OCI-LY1 (cell line): ENCODE results near the gene ARAP1.

ENCODE experiments used
- H2AFZ ChIP-seq: fragments of 200-600 bp; sonication (generic), shearing (Covaris generic); 2 replicates; pipeline ENCODE4 v1.6.0; 2014; ENCODE audit warnings: antibody characterized with exemption, mild to moderate bottlenecking, low read length
- H3F3A ChIP-seq: fragments of 200-600 bp; sonication (generic), shearing (Covaris generic); 2 replicates; pipeline ENCODE4 v1.6.0; 2014; ENCODE audit warnings: mild to moderate bottlenecking, antibody characterized with exemption, low read length, moderate library complexity; ENCODE audit not compliant: insufficient read depth
- H3K27ac ChIP-seq: fragments of 200-600 bp; sonication (generic); 2 replicates; pipeline ENCODE4 v1.5.1; 2014; ENCODE audit warnings: low read length, mixed run types, mild to moderate bottlenecking, low read depth; ENCODE audit not compliant: poor library complexity, severe bottlenecking
- H3K27me3 ChIP-seq: fragments of 200-600 bp; sonication (generic); 2 replicates; pipeline ENCODE4 v1.6.0; 2014; ENCODE audit warnings: antibody characterized with exemption, mild to moderate bottlenecking, low read length, moderate library complexity; ENCODE audit not compliant: insufficient read depth
- H3K36me3 ChIP-seq: fragments of 200-600 bp; sonication (generic); 2 replicates; pipeline ENCODE4 v1.6.1; 2014; ENCODE audit warnings: mild to moderate bottlenecking, antibody characterized with exemption, low read length, moderate library complexity, mixed read lengths; ENCODE audit not compliant: insufficient read depth
- H3K4me1 ChIP-seq: fragments of 200-600 bp; sonication (generic); 2 replicates; pipeline ENCODE4 v1.5.1; 2014; ENCODE audit warnings: mild to moderate bottlenecking, low read length, moderate library complexity; ENCODE audit not compliant: insufficient read depth, severe bottlenecking
- H3K4me2 ChIP-seq: fragments of 200-600 bp; sonication (generic), shearing (Covaris generic); 2 replicates; pipeline ENCODE4 v1.6.1; 2014; ENCODE audit warnings: low read length
- H3K4me3 ChIP-seq: fragments of 200-600 bp; sonication (generic); 2 replicates; pipeline ENCODE4 v1.5.1; 2014; ENCODE audit warnings: low read length, low read depth, mild to moderate bottlenecking, mixed read lengths; ENCODE audit not compliant: poor library complexity, severe bottlenecking
- H3K79me2 ChIP-seq: fragments of 200-600 bp; shearing (Covaris generic); 2 replicates; pipeline ENCODE4 v1.6.1; 2016; ENCODE audit warnings: mixed run types, low read length, mixed read lengths; ENCODE audit not compliant: insufficient read depth
- H3K9ac ChIP-seq: fragments of 200-600 bp; sonication (generic), shearing (Covaris generic); 2 replicates; pipeline ENCODE4 v1.6.1; 2014; ENCODE audit warnings: mild to moderate bottlenecking, low read length, mixed read lengths
- H3K9me2 ChIP-seq: fragments of 200-600 bp; sonication (generic), shearing (Covaris generic); 2 replicates; pipeline ENCODE4 v1.6.1; 2014; ENCODE audit warnings: low read depth, mild to moderate bottlenecking, low read length, mixed read lengths
- H3K9me3 ChIP-seq: fragments of 200-600 bp; shearing (Covaris generic); 2 replicates; pipeline ENCODE4 v1.6.1; 2014; ENCODE audit warnings: low read length, mixed read lengths
- H4K20me1 ChIP-seq: fragments of 200-600 bp; sonication (generic), shearing (Covaris generic); 2 replicates; pipeline ENCODE4 v1.6.0; 2016; ENCODE audit warnings: mild to moderate bottlenecking, low read length; ENCODE audit not compliant: insufficient read depth
- EZH2 ChIP-seq: fragments of 200-600 bp; sonication (generic), shearing (Covaris generic); IDR thresholded peaks from 2 replicates; pipeline ENCODE4 v1.8.0; 2017; ENCODE audit warnings: borderline replicate concordance, mixed run types, mild to moderate bottlenecking, antibody characterized with exemption, low read length, moderate library complexity, mixed read lengths
- TF ChIP-seq, protein P1 (sequence below): fragments of 200-600 bp; sonication (generic), shearing (Covaris generic); IDR thresholded peaks from 2 replicates; pipeline ENCODE4 v1.5.1; 2017; ENCODE audit warnings: mild to moderate bottlenecking, antibody characterized with exemption, low read length, moderate library complexity, mixed read lengths

The ARAP1 gene

DNA sequence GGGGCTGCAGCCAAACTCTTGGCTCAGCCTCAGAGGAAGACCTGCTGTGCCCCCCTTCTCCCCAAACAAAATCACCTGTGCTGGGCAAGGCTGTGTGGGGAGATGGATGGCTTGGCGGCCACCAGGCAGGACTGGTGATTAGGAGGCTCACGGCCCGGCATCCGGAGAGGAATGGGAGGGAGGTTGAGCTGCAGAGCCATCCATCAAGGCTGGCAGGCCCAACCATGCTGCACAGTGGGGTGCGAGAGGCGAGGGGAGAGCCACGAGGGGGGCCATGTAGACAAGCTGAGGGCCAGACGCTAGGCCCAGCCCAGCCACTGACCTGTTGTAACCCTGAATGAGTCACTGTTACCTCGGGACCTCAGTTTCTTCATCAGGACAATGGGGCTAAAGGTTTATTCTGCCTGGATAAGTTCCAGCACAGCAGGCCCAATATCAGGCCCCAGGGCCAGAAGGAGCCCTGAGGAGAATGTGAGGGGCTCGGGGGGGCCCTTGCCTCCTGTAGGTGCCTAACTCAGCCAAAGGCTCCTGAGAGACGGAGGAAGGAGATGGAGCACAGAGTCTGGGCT lies 96.2 kb downstream of the ARAP1 start:
- H3K4me2 ChIP-seq, result no peak overlapping the region
- no peaks in the 10 kb centered on the region for H3K9me3 ChIP-seq
- H3K4me3 ChIP-seq, result no peak overlapping the region
- no peaks in the 10 kb centered on the region for H3K79me2 ChIP-seq
- H3K9ac ChIP-seq, result no peak overlapping the region
- no peaks in the 10 kb centered on the region for H3K9me2 ChIP-seq
- H3K36me3 ChIP-seq, result no peaks in the 10 kb centered on the region
- no peaks in the 10 kb centered on the region for H4K20me1 ChIP-seq
- 0 out of 2 replicates have a peak, but pooled peaks cover 4% of the 10 kb centered on the region for H3K27me3 ChIP-seq
- TF ChIP-seq EZH2, result no peak
- TF ChIP-seq, protein P1, sequence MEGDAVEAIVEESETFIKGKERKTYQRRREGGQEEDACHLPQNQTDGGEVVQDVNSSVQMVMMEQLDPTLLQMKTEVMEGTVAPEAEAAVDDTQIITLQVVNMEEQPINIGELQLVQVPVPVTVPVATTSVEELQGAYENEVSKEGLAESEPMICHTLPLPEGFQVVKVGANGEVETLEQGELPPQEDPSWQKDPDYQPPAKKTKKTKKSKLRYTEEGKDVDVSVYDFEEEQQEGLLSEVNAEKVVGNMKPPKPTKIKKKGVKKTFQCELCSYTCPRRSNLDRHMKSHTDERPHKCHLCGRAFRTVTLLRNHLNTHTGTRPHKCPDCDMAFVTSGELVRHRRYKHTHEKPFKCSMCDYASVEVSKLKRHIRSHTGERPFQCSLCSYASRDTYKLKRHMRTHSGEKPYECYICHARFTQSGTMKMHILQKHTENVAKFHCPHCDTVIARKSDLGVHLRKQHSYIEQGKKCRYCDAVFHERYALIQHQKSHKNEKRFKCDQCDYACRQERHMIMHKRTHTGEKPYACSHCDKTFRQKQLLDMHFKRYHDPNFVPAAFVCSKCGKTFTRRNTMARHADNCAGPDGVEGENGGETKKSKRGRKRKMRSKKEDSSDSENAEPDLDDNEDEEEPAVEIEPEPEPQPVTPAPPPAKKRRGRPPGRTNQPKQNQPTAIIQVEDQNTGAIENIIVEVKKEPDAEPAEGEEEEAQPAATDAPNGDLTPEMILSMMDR, result no peak
- no peak overlapping the region for H3K27ac ChIP-seq
- H2AFZ ChIP-seq, result no peak overlapping the region
- no peaks in the 10 kb centered on the region for H3K4me1 ChIP-seq
- H3F3A ChIP-seq, result no peaks in the 10 kb centered on the region

- Histone ChIP-seq H3K36me3 (no peaks in the 10 kb centered on the region), H3K4me2 (no peak overlapping the region), H4K20me1 (no peaks in the 10 kb centered on the region), H3K9me2 (no peaks in the 10 kb centered on the region), H3K4me3 (no peak overlapping the region), H2AFZ (no peak overlapping the region), H3K9ac (no peak overlapping the region), H3K4me1 (no peaks in the 10 kb centered on the region), H3K27ac (no peak overlapping the region), H3K9me3 (no peaks in the 10 kb centered on the region), H3F3A (no peaks in the 10 kb centered on the region), H3K27me3 (0 out of 2 replicates have a peak, but pooled peaks cover 4% of the 10 kb centered on the region), H3K79me2 (no peaks in the 10 kb centered on the region)
- TF ChIP-seq EZH2, result no peak
- TF ChIP-seq, protein P1, result no peak
Observed at GRCh38 chr11:72655014-72655413, 97.2 kb downstream of the ARAP1 start.

- H3K9ac ChIP-seq, result no peak overlapping the region
- H3K4me1 ChIP-seq, result no peaks in the 10 kb centered on the region
- no peak overlapping the region for H3K27ac ChIP-seq
- no peaks in the 10 kb centered on the region for H3K27me3 ChIP-seq
- H2AFZ ChIP-seq, result no peak overlapping the region
- H4K20me1 ChIP-seq, result no peaks in the 10 kb centered on the region
- no peaks in the 10 kb centered on the region for H3K36me3 ChIP-seq
- no peak overlapping the region for H3K4me2 ChIP-seq
- H3K79me2 ChIP-seq, result no peaks in the 10 kb centered on the region
- no peaks in the 10 kb centered on the region for H3K9me2 ChIP-seq
- no peaks in the 10 kb centered on the region for H3K9me3 ChIP-seq
- H3K4me3 ChIP-seq, result no peak overlapping the region
- TF ChIP-seq, protein P1, result no peak
- TF ChIP-seq EZH2, result no peak
- no peaks in the 10 kb centered on the region for H3F3A ChIP-seq
Observed at GRCh38 chr11:72653649-72654048, 98.6 kb downstream of the ARAP1 start.
